ENCODE measurements around the gene LAMP1.

The LAMP1 gene

GRCh38 chr13:113337556-113337955, 40.5 kb downstream of the LAMP1 start:
- TF ChIP-seq GLIS3 (CRISPR knock-in tag; IDR thresholded peaks at IDR 0.05) (no peak), ESRRG (CRISPR knock-in tag; IDR thresholded peaks at IDR 0.05) (no peak), ZNF70 (CRISPR knock-in tag; IDR thresholded peaks at IDR 0.05) (no peak), OSR1 (CRISPR knock-in tag; IDR thresholded peaks at IDR 0.05) (no peak), ISL1 (CRISPR knock-in tag; IDR thresholded peaks at IDR 0.05) (no peak), ZFP3 (CRISPR knock-in tag; IDR thresholded peaks at IDR 0.05) (no peak)
- no peak for ATAC-seq

- TF ChIP-seq TSHZ2 (CRISPR knock-in tag; IDR thresholded peaks at IDR 0.05) (no peak), OSR1 (CRISPR knock-in tag; IDR thresholded peaks at IDR 0.05) (no peak), ARNTL (CRISPR knock-in tag; IDR thresholded peaks at IDR 0.05; ENCODE audit: borderline replicate concordance, low read depth) (no peak), CREB5 (CRISPR knock-in tag; IDR thresholded peaks at IDR 0.05; ENCODE audit: low read depth) (no peak), GLIS3 (CRISPR knock-in tag; IDR thresholded peaks at IDR 0.05) (no peak), TOX (CRISPR knock-in tag; IDR thresholded peaks at IDR 0.05; ENCODE audit: borderline replicate concordance) (no peak), ZNF70 (CRISPR knock-in tag; IDR thresholded peaks at IDR 0.05) (no peak), ZC3H10 (CRISPR knock-in tag; IDR thresholded peaks at IDR 0.05) (no peak), TCF4 (CRISPR knock-in tag; IDR thresholded peaks at IDR 0.05; ENCODE audit: borderline replicate concordance) (no peak), PPARA (CRISPR knock-in tag; IDR thresholded peaks at IDR 0.05; ENCODE audit: borderline replicate concordance) (no peak), CSDC2 (CRISPR knock-in tag; IDR thresholded peaks at IDR 0.05) (no peak)
- ATAC-seq = no peak
Observed at GRCh38 chr13:113337976-113338375, 40.9 kb downstream of the LAMP1 start.

GRCh38 chr13:113338451-113338850, 41.4 kb downstream of the LAMP1 start:
- no peak for TF ChIP-seq ZNF8 (CRISPR knock-in tag; IDR thresholded peaks at IDR 0.05)
- no peak for TF ChIP-seq SNAI2 (CRISPR knock-in tag; IDR thresholded peaks at IDR 0.05)
- no peak for TF ChIP-seq TCF4 (CRISPR knock-in tag; IDR thresholded peaks at IDR 0.05; ENCODE audit: borderline replicate concordance)
- no peak for TF ChIP-seq PATZ1 (CRISPR knock-in tag; IDR thresholded peaks at IDR 0.05; ENCODE audit: borderline replicate concordance)
- no peak for TF ChIP-seq ZNF565 (CRISPR knock-in tag; conservative IDR thresholded peaks at IDR 0.05; ENCODE audit: low read depth)
- no peak for TF ChIP-seq CSRNP3 (CRISPR knock-in tag; IDR thresholded peaks at IDR 0.05)
- no peak for TF ChIP-seq CREB5 (CRISPR knock-in tag; IDR thresholded peaks at IDR 0.05; ENCODE audit: low read depth)
- no peak for TF ChIP-seq POU6F1 (CRISPR knock-in tag; IDR thresholded peaks at IDR 0.05; ENCODE audit: borderline replicate concordance, low read depth)
- TF ChIP-seq ZFP3 (CRISPR knock-in tag; IDR thresholded peaks at IDR 0.05) = no peak
- no peak for TF ChIP-seq RARB (CRISPR knock-in tag; IDR thresholded peaks at IDR 0.05)
- no peak for TF ChIP-seq GLIS3 (CRISPR knock-in tag; IDR thresholded peaks at IDR 0.05)
- TF ChIP-seq TSHZ2 (CRISPR knock-in tag; IDR thresholded peaks at IDR 0.05) = no peak
- no peak for ATAC-seq

All from SK-N-SH treated with all-trans-retinoic acid at 6 μM for 48 hours (cell line).